CD4-positive, alpha-beta memory T cell (primary cell): ENCODE data around the gene ADCY7. TPM values are rescaled to one million over a fixed set of nuclear protein-coding genes. Genes with fewer than 3 reads are reported as not detected.

Source experiments
- CTCF ChIA-PET: fragments of 350-600 bp; sonication (Branson Sonifier 250); formaldehyde crosslinking; loops from one replicate; lab custom pipeline; 2021; ENCODE audit warnings: inconsistent platforms; ENCODE audit not compliant: partially characterized antibody; lab: Charles Lee
- POLR2A ChIA-PET: fragments of 350-600 bp; sonication (Branson Sonifier 250); formaldehyde crosslinking; loops from one replicate; lab custom pipeline; 2021; ENCODE audit not compliant: partially characterized antibody; lab: Charles Lee
- DNase-seq, 5 donors: peaks; one replicate each; pipeline versions ENCODE4 v3.0.0 to v3.0.0-alpha.2; 2020 to 2022; ENCODE audit warnings: mixed read lengths in 1 of 5
- H3K27ac ChIP-seq: one replicate; pipeline ENCODE4 v1.7.0; 2013; ENCODE audit warnings: low read depth, low read length
- H3K27me3 ChIP-seq: 2 replicates; pipeline ENCODE4 v1.7.0; 2013; ENCODE audit warnings: mild to moderate bottlenecking, low read length, moderate library complexity; ENCODE audit not compliant: insufficient read depth
- H3K36me3 ChIP-seq: 2 replicates; pipeline ENCODE4 v1.7.0; 2013; ENCODE audit warnings: mild to moderate bottlenecking, low read length, moderate library complexity; ENCODE audit not compliant: insufficient read depth
- H3K4me1 ChIP-seq: 2 replicates; pipeline ENCODE4 v1.7.0; 2013; ENCODE audit warnings: mild to moderate bottlenecking, low read length, moderate library complexity; ENCODE audit not compliant: insufficient read depth
- H3K4me3 ChIP-seq, 2 donors: one replicate each; pipeline ENCODE4 v1.7.0; 2013; ENCODE audit warnings: low read length in 2 of 2, mild to moderate bottlenecking in 1 of 2
- H3K9me3 ChIP-seq, 2 donors: one replicate each; pipeline ENCODE4 v1.7.0; 2013; ENCODE audit warnings: low read length in 2 of 2, control low read depth in 1 of 2; ENCODE audit not compliant: control insufficient read depth in 1 of 2
- H3K27ac Mint-ChIP-seq, 7 donors: one replicate each; pipeline ENCODE4 v1.8.0; 2020 to 2021; ENCODE audit warnings: mixed read lengths in 7 of 7, mild to moderate bottlenecking in 6 of 7, inconsistent platforms in 3 of 7, moderate library complexity in 3 of 7
- H3K27me3 Mint-ChIP-seq, 2 donors: one replicate each; pipeline ENCODE4 v1.8.0; 2020 to 2021; ENCODE audit warnings: mixed read lengths in 2 of 2
- H3K36me3 Mint-ChIP-seq, 2 donors: one replicate each; pipeline ENCODE4 v1.8.0; 2020 to 2021; ENCODE audit warnings: mixed read lengths in 2 of 2, inconsistent platforms in 1 of 2, mild to moderate bottlenecking in 1 of 2
- H3K4me1 Mint-ChIP-seq, 4 donors: one replicate each; pipeline ENCODE4 v1.8.0; 2020 to 2021; ENCODE audit warnings: mixed read lengths in 4 of 4, mild to moderate bottlenecking in 1 of 4
- H3K4me3 Mint-ChIP-seq, 8 donors: one replicate each; pipeline ENCODE4 v1.8.0; 2020 to 2021; ENCODE audit warnings: mixed read lengths in 8 of 8, mild to moderate bottlenecking in 7 of 8, moderate library complexity in 6 of 8, inconsistent platforms in 3 of 8
- H3K9me3 Mint-ChIP-seq, 8 donors: one replicate each; pipeline ENCODE4 v1.8.0; 2020 to 2021; ENCODE audit warnings: mixed read lengths in 8 of 8, mild to moderate bottlenecking in 5 of 8, inconsistent platforms in 3 of 8, moderate library complexity in 1 of 8
- intact Hi-C: fragments of 100-400 bp; cut with micrococcal nuclease; formaldehyde crosslinking; loops from one replicate; pipeline ENCODE4 v1.15.1; 2023
- polyA plus RNA-seq, 2 donors: library from polyadenylated mRNA; unstranded; fragments of 300-500 nt; fragmentation: Illumina TruSeq; gene quantifications; one replicate each; pipeline ENCODE4 v1.2.3, GENCODE V29; 2021
- total RNA-seq, 2 experiments: library from RNA; stranded (reverse); gene quantifications; one replicate each; pipeline ENCODE4 v1.2.3, GENCODE V29; 2021

The ADCY7 gene
- total and polyA plus RNA-seq, 4 experiments from 2014 or later, result 34.8 to 235 (median 150) TPM

DNA sequence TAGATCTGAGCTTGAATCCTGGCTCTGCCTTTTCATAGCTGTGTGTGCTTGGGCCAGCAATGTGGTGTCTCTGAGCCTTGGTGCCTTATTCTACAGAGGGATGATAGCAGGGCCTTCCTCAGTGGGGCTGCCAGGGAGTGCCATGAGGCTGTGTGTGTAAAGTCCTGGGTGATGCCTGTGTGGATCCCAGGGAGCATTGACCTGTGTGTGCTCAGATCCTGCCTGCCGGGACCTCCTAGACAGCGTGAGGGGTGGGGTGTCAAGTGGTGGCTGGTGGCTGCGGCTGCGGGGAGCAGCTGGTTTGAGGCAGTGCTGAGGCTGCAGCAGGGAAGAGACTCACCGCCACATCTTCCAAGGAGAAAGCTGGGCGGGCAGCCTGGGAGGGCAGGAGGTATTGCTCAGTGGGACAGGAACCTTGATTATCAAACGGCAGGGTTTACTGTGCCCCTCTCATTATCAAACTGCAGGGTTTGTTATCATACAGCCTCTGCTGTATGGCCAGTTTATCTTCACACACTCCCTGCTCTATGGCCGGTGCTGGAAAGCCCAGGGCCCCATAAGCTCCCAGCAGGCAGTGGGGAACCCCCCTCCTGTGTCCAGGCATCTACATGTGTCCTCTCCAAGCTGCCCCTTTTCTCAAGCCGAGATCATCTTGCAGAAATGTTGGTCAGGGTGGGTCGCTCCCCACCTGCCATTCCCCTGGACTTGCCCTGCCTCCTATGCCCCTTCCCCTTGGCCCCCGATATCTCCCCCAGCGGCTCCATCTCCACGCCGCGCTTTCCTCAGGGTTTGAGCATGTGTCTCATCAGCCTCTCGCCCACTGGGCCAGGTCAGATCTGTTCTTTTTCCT, 3.1 kb upstream of the ADCY7 start:
- no peaks in the 10 kb centered on the region for H3K27me3 Mint-ChIP-seq
- Histone ChIP-seq H3K4me1 (peaks cover 28% of the 10 kb centered on the region), H3K4me3 (no peak overlapping the region), H3K36me3 (no peaks in the 10 kb centered on the region), H3K27me3 (no peaks in the 10 kb centered on the region), H3K27ac (no peak overlapping the region), H3K9me3 (no peaks in the 10 kb centered on the region)
- intact Hi-C loops, result no loop called here
- no peak overlapping the region for H3K4me3 Mint-ChIP-seq
- peaks cover 16 to 51% (median 31%) of the 10 kb centered on the region in 4 donors for H3K4me1 Mint-ChIP-seq
- peak overlapping the region in 4 of 7 donors; percentile 9 to 49 (median 23) for H3K27ac Mint-ChIP-seq
- no peak for DNase-seq
- POLR2A ChIA-PET, result interaction anchor here (1.1 to 4.8 kb wide), 2 partner anchors 11 to 91 kb away, joined by 3 to 66 read pairs; no protein-coding TSS in a partner anchor
- H3K36me3 Mint-ChIP-seq, result peaks cover under 1 to 15% of the 10 kb centered on the region in 2 donors
- CTCF ChIA-PET, result interaction anchor here (1.1 to 15.2 kb wide), 8 partner anchors 11 to 543 kb away, joined by 4 to 155 read pairs (median 16); no protein-coding TSS in a partner anchor
- no peaks in the 10 kb centered on the region for H3K9me3 Mint-ChIP-seq

- Mint-ChIP-seq H3K27me3 (no peaks in the 10 kb centered on the region), H3K36me3 (peaks cover 4 to 22% of the 10 kb centered on the region in 2 donors), H3K4me3 (peak overlapping the region in 5 of 8 donors; percentile 11 to 80 (median 31)), H3K9me3 (no peaks in the 10 kb centered on the region), H3K27ac (peak overlapping the region; percentile 38 to 99 (median 64)), H3K4me1 (peaks cover 22 to 61% (median 39%) of the 10 kb centered on the region in 4 donors)
- no peaks in the 10 kb centered on the region for H3K36me3 ChIP-seq
- intact Hi-C loops, result loop anchor here (2.0 kb wide), 1 partner anchor 63 kb away; no protein-coding TSS in a partner anchor
- ChIA-PET POLR2A (interaction anchor here (1.1 to 12.4 kb wide), 4 partner anchors 10 to 105 kb away, joined by 3 to 252 read pairs (median 34); partner anchors contain the start of gene BRD7), CTCF (interaction anchor here (0.7 to 15.2 kb wide), 12 partner anchors 10 to 542 kb away, joined by 3 to 155 read pairs (median 7); no protein-coding TSS in a partner anchor)
- peaks cover 38% of the 10 kb centered on the region for H3K4me1 ChIP-seq
- H3K27me3 ChIP-seq, result no peaks in the 10 kb centered on the region
- no peak overlapping the region for H3K27ac ChIP-seq
- no peak overlapping the region for H3K4me3 ChIP-seq
- no peak for DNase-seq
- H3K9me3 ChIP-seq, result no peaks in the 10 kb centered on the region
Observed at GRCh38 chr16:50263940-50264929, 2.1 kb upstream of the ADCY7 start.

- Mint-ChIP-seq H3K27me3 (no peaks in the 10 kb centered on the region), H3K9me3 (no peaks in the 10 kb centered on the region), H3K27ac (peak overlapping the region; percentile 92 to 99 (median 94)), H3K4me1 (peaks cover 32 to 71% (median 44%) of the 10 kb centered on the region in 4 donors), H3K36me3 (peaks cover 4 to 30% of the 10 kb centered on the region in 2 donors), H3K4me3 (peak overlapping the region; percentile 84 to 98 (median 98))
- intact Hi-C loops, result loop anchor here (1.0 to 5.0 kb wide), 10 partner anchors 47 to 541 kb away; partner anchors contain the start of genes NKD1, SNX20 and TENT4B
- peak; percentile 51 to 63 (median 57) for DNase-seq
- no peaks in the 10 kb centered on the region for H3K9me3 ChIP-seq
- H3K36me3 ChIP-seq, result no peaks in the 10 kb centered on the region
- no peak overlapping the region for H3K4me3 ChIP-seq
- no peaks in the 10 kb centered on the region for H3K27me3 ChIP-seq
- peak overlapping the region; percentile 81 for H3K27ac ChIP-seq
- ChIA-PET CTCF (interaction anchor here (0.7 to 15.2 kb wide), 26 partner anchors 9 to 541 kb away, joined by 3 to 155 read pairs (median 4); partner anchors contain the start of gene CNEP1R1), POLR2A (interaction anchor here (0.8 to 12.4 kb wide), 15 partner anchors 9 to 541 kb away, joined by 3 to 252 read pairs (median 5); no protein-coding TSS in a partner anchor)
- peaks cover 48% of the 10 kb centered on the region for H3K4me1 ChIP-seq
Observed at GRCh38 chr16:50265260-50265659, 1.1 kb upstream of the ADCY7 start.

- Mint-ChIP-seq H3K36me3 (peaks cover 4 to 35% of the 10 kb centered on the region in 2 donors), H3K4me1 (peaks cover 34 to 77% (median 49%) of the 10 kb centered on the region in 4 donors), H3K27ac (peak overlapping the region; percentile 95 to 99 (median 98)), H3K9me3 (no peaks in the 10 kb centered on the region), H3K4me3 (peak overlapping the region; percentile 93 to 99 (median 98)), H3K27me3 (no peaks in the 10 kb centered on the region)
- Histone ChIP-seq H3K4me1 (peaks cover 54% of the 10 kb centered on the region), H3K27ac (peak overlapping the region; percentile 81), H3K4me3 (peak overlapping the region; percentile 52 to 75), H3K9me3 (no peaks in the 10 kb centered on the region), H3K27me3 (no peaks in the 10 kb centered on the region), H3K36me3 (no peaks in the 10 kb centered on the region)
- no peak for DNase-seq
- ChIA-PET POLR2A (interaction anchor here (0.6 to 12.4 kb wide), 20 partner anchors 8 to 541 kb away, joined by 3 to 252 read pairs (median 3); partner anchors contain the start of gene CNEP1R1), CTCF (interaction anchor here (0.8 to 15.2 kb wide), 26 partner anchors 8 to 541 kb away, joined by 3 to 155 read pairs (median 4); partner anchors contain the start of gene CNEP1R1)
- intact Hi-C loops, result loop anchor here (1.0 to 5.0 kb wide), 12 partner anchors 8 to 540 kb away; partner anchors contain the start of genes NKD1, SNX20 and TENT4B
Observed at GRCh38 chr16:50265716-50266336, 525 bp upstream of the ADCY7 start.

DNA sequence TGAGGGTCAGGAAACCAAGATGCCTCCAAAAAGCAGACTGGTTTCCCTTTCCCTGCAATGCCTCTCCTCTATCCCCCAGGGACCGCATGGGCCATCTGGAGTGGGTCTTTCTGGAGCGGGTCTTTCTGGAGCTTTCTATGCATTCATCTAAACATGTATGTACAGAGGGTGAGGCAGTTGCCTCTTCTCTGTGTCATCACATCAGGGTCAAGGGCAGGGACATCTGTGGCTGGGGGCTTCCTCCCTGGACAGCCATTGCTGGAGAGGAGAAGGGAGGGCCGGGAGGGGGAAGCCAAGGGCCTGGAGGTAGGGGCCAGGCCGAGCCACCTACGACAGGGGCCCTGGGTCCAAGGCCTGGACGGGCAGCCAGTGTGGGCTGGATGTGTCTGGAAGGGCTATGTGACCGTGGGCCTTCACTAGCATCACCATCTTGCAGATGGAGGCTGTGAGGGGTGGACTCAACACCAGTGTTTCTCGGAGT, 840 bp downstream of the ADCY7 start:
- peak overlapping the region; percentile 95 to 99 (median 98) for H3K27ac Mint-ChIP-seq
- H3K36me3 ChIP-seq, result peaks cover under 1% of the 10 kb centered on the region
- H3K4me3 ChIP-seq, result peak overlapping the region; percentile 75 to 76
- H3K4me3 Mint-ChIP-seq, result peak overlapping the region; percentile 93 to 99 (median 98)
- H3K27ac ChIP-seq, result peak overlapping the region; percentile 81
- no peaks in the 10 kb centered on the region for H3K27me3 Mint-ChIP-seq
- POLR2A ChIA-PET, result interaction anchor here (0.7 to 12.4 kb wide), 10 partner anchors 7 to 477 kb away, joined by 3 to 252 read pairs (median 18); no protein-coding TSS in a partner anchor
- intact Hi-C loops, result loop anchor here (2.0 to 5.0 kb wide), 7 partner anchors 14 to 415 kb away; partner anchors contain the start of genes NKD1, SNX20 and TENT4B
- H3K27me3 ChIP-seq, result no peaks in the 10 kb centered on the region
- no peaks in the 10 kb centered on the region for H3K9me3 ChIP-seq
- H3K9me3 Mint-ChIP-seq, result no peaks in the 10 kb centered on the region
- H3K4me1 Mint-ChIP-seq, result peaks cover 42 to 91% (median 62%) of the 10 kb centered on the region in 4 donors
- H3K36me3 Mint-ChIP-seq, result peaks cover 8 to 45% of the 10 kb centered on the region in 2 donors
- CTCF ChIA-PET, result interaction anchor here (1.4 to 15.2 kb wide), 7 partner anchors 7 to 399 kb away, joined by 4 to 155 read pairs (median 26); no protein-coding TSS in a partner anchor
- H3K4me1 ChIP-seq, result peaks cover 67% of the 10 kb centered on the region
- DNase-seq, result peak in 1 of 5 donors; percentile 20
